Endodermal cell (in vitro differentiated cells): ENCODE measurements around the gene KCNQ5. TPM values are rescaled to one million over a fixed set of nuclear protein-coding genes. Genes with fewer than 3 reads are reported as not detected.

Source experiments
- DNase-seq: peaks from one replicate; pipeline ENCODE4 v3.0.0-alpha.2; 2017
- H3K27ac ChIP-seq: 2 replicates; pipeline ENCODE4 v1.5.1; 2013; ENCODE audit warnings: mild to moderate bottlenecking, low read depth, low read length, moderate library complexity
- H3K27me3 ChIP-seq: 2 replicates; pipeline ENCODE4 v1.6.1; 2013; ENCODE audit warnings: mild to moderate bottlenecking, low read length, moderate library complexity; ENCODE audit not compliant: insufficient read depth, control insufficient read depth, poor library complexity, severe bottlenecking
- H3K36me3 ChIP-seq: 2 replicates; pipeline ENCODE4 v1.7.0; 2013; ENCODE audit warnings: mild to moderate bottlenecking, low read length, moderate library complexity; ENCODE audit not compliant: control insufficient read depth, insufficient read depth
- H3K4me1 ChIP-seq: one replicate; pipeline ENCODE4 v1.7.0; 2013; ENCODE audit warnings: low read length; ENCODE audit not compliant: control insufficient read depth, insufficient read depth
- H3K4me3 ChIP-seq: 2 replicates; pipeline ENCODE4 v1.5.1; 2013; ENCODE audit warnings: mild to moderate bottlenecking, low read length, moderate library complexity
- H3K9ac ChIP-seq: 2 replicates; pipeline ENCODE4 v1.6.1; 2013; ENCODE audit warnings: mild to moderate bottlenecking, low read length, moderate library complexity; ENCODE audit not compliant: poor library complexity, severe bottlenecking; ENCODE audit errors: extremely low read depth
- H3K9me3 ChIP-seq: 2 replicates; pipeline ENCODE4 v1.6.1; 2013; ENCODE audit warnings: mild to moderate bottlenecking, low read length, moderate library complexity; ENCODE audit not compliant: control insufficient read depth
- H3K27ac Mint-ChIP-seq: 2 replicates; pipeline ENCODE4 v1.8.0; 2020; ENCODE audit warnings: mixed read lengths
- H3K27me3 Mint-ChIP-seq: 2 replicates; pipeline ENCODE4 v1.8.0; 2021; ENCODE audit warnings: mild to moderate bottlenecking, mixed read lengths; ENCODE audit not compliant: insufficient read depth
- H3K36me3 Mint-ChIP-seq: 2 replicates; pipeline ENCODE4 v1.8.0; 2020; ENCODE audit warnings: low read depth, mixed read lengths
- H3K4me1 Mint-ChIP-seq: 2 replicates; pipeline ENCODE4 v1.8.0; 2020; ENCODE audit warnings: mixed read lengths
- H3K4me3 Mint-ChIP-seq: 2 replicates; pipeline ENCODE4 v1.8.0; 2020; ENCODE audit warnings: mild to moderate bottlenecking, moderate library complexity, mixed read lengths
- H3K9me3 Mint-ChIP-seq: 2 replicates; pipeline ENCODE4 v1.8.0; 2020; ENCODE audit warnings: mild to moderate bottlenecking, mixed read lengths
- WGBS, 2 experiments: methylation state at CpG; one replicate each; pipeline versions ENCODE4 v1.1.5 to v1.1.7; 2013; ENCODE audit warnings: missing lambda C conversion rate in 2 of 2, mixed read lengths in 1 of 2; ENCODE audit not compliant: insufficient coverage in 1 of 2, insufficient read length in 1 of 2; 5-methylcytosine and 5-hydroxymethylcytosine counted together
- total RNA-seq, 2 donors: library from RNA; stranded (reverse); fragmentation: NEBNext Ultra II Directional in 1 of 2; extraction: Animal tissue kit (Norgen Biotek cat#: 25700) in 1 of 2; gene quantifications; 2 replicates in 1 of 2; 3 replicates in 1 of 2; pipeline ENCODE4 v1.2.1, GENCODE V29; 2021
- TF ChIP-seq, protein P1 (sequence below): fragments of 200-600 bp; sonication (generic); conservative IDR thresholded peaks from 2 replicates; pipeline ENCODE4 v1.5.0; 2021; ENCODE audit warnings: antibody characterized with exemption, mild to moderate bottlenecking

Gene KCNQ5
- total RNA-seq, 2 donors from 2014 or later: 2.4 to 8.3 TPM

DNA sequence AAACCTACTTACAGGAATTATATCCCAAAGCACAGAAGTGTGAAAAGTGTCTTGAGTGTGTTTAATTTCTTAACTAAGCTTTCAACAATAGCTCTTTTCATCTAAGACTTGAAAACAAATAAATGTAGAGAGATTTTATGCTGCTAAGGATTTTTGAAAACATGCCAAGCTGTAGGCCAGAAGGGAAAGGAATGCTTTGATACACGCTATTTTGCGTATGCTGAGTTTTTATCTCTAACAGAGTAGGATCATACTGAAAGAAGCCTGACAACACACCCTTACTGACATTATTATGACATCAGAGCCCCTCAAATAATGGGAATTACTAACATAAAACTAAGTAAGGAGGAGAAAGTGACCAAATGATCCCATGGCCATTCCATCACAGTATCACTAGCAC, 338.0 kb downstream of the KCNQ5 start:
- TF ChIP-seq, protein P1, sequence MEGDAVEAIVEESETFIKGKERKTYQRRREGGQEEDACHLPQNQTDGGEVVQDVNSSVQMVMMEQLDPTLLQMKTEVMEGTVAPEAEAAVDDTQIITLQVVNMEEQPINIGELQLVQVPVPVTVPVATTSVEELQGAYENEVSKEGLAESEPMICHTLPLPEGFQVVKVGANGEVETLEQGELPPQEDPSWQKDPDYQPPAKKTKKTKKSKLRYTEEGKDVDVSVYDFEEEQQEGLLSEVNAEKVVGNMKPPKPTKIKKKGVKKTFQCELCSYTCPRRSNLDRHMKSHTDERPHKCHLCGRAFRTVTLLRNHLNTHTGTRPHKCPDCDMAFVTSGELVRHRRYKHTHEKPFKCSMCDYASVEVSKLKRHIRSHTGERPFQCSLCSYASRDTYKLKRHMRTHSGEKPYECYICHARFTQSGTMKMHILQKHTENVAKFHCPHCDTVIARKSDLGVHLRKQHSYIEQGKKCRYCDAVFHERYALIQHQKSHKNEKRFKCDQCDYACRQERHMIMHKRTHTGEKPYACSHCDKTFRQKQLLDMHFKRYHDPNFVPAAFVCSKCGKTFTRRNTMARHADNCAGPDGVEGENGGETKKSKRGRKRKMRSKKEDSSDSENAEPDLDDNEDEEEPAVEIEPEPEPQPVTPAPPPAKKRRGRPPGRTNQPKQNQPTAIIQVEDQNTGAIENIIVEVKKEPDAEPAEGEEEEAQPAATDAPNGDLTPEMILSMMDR: no peak
- H3K9ac ChIP-seq: no peak overlapping the region
- H3K9me3 Mint-ChIP-seq: no peaks in the 10 kb centered on the region
- H3K4me3 ChIP-seq: no peak overlapping the region
- no peak for DNase-seq
- no peaks in the 10 kb centered on the region for H3K4me1 ChIP-seq
- no peaks in the 10 kb centered on the region for H3K9me3 ChIP-seq
- WGBS, 2 experiments: 100% methylated on average over 2 of the region's 2 CpGs; no CpG with 5 or more reads in 1 of the 2 experiments
- no peak overlapping the region for H3K27ac ChIP-seq
- peaks cover 4% of the 10 kb centered on the region for H3K4me1 Mint-ChIP-seq
- H3K36me3 ChIP-seq: no peaks in the 10 kb centered on the region
- H3K36me3 Mint-ChIP-seq: no peaks in the 10 kb centered on the region
- no peak overlapping the region for H3K4me3 Mint-ChIP-seq
- H3K27me3 Mint-ChIP-seq: no peaks in the 10 kb centered on the region
- no peaks in the 10 kb centered on the region for H3K27me3 ChIP-seq
- H3K27ac Mint-ChIP-seq: no peak overlapping the region

DNA sequence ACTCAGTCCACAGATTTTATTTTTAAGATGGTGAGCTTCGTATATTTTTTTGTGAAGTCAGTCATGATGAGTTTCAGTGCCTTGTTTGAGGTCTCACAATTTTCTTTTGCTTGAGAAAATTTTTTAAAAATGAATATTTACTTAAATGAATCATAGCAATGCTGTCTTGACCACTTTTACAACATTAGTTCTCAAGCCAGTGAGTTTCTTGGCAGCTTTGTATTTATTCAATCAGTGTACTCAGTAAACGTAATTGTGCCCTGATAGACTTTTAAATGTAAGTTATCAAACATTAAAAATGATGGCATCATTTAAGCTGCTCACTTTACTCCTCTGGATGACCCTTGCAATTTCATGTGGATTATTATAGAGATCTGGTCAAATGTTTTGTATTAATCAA, 342.1 kb downstream of the KCNQ5 start:
- H3K27ac ChIP-seq: no peak overlapping the region
- no peaks in the 10 kb centered on the region for H3K27me3 ChIP-seq
- H3K9me3 ChIP-seq: no peaks in the 10 kb centered on the region
- TF ChIP-seq, protein P1: no peak
- 80 to 87% methylated on average over 1 to 2 of the region's 2 CpGs for WGBS, 2 experiments
- no peak overlapping the region for H3K4me3 Mint-ChIP-seq
- H3K4me3 ChIP-seq: no peak overlapping the region
- H3K4me1 ChIP-seq: no peaks in the 10 kb centered on the region
- no peaks in the 10 kb centered on the region for H3K36me3 ChIP-seq
- H3K4me1 Mint-ChIP-seq: no peaks in the 10 kb centered on the region
- no peak overlapping the region for H3K27ac Mint-ChIP-seq
- H3K36me3 Mint-ChIP-seq: no peaks in the 10 kb centered on the region
- H3K9me3 Mint-ChIP-seq: no peaks in the 10 kb centered on the region
- H3K27me3 Mint-ChIP-seq: no peaks in the 10 kb centered on the region
- no peak for DNase-seq
- no peak overlapping the region for H3K9ac ChIP-seq

DNA sequence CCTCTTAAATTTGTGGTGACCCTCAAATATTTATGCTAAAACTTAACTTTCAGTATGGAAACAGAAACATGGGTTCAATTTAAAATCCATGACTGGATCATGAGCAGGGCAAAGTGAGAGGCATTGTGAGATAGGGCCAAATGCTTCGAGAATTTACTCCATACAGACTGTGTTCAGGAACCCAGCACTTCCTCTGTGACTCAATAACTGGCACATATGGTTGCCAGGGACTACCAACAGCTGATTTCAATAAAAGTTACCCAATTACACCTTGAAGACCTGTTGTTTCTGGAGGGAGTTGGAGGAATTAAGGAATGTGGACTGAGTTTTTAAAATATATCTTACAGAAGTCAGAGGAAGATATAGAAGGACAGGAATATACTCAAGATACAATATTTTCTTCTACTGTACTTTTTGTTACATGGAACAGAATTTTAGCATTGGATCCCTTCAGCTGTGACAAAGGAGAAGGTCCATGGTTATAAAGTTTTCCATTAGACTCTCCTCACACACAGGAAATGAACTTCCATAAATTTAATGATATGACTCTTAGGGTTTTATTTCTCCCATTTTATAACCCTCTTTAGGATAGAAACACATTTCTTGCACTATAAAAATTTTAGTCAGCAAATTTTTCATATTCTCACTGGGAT, 344.9 kb downstream of the KCNQ5 start:
- no peak overlapping the region for H3K27ac Mint-ChIP-seq
- H3K9me3 Mint-ChIP-seq: no peaks in the 10 kb centered on the region
- 93 to 100% methylated on average over 1 of the region's 1 CpG for WGBS, 2 experiments

More for the DNA sequence above, 344.9 kb downstream of the KCNQ5 start:
- H3K4me1 ChIP-seq: no peaks in the 10 kb centered on the region
- no peak overlapping the region for H3K4me3 Mint-ChIP-seq
- no peaks in the 10 kb centered on the region for H3K4me1 Mint-ChIP-seq
- H3K9me3 ChIP-seq: no peaks in the 10 kb centered on the region
- no peaks in the 10 kb centered on the region for H3K36me3 ChIP-seq
- no peaks in the 10 kb centered on the region for H3K36me3 Mint-ChIP-seq
- no peak overlapping the region for H3K27ac ChIP-seq
- no peaks in the 10 kb centered on the region for H3K27me3 Mint-ChIP-seq
- DNase-seq: no peak
- no peak overlapping the region for H3K9ac ChIP-seq
- TF ChIP-seq, protein P1: no peak
- H3K4me3 ChIP-seq: no peak overlapping the region
- H3K27me3 ChIP-seq: no peaks in the 10 kb centered on the region
